ENCODE measurements around the gene ARHGAP5.

The ARHGAP5 gene

GRCh38 chr14:32183151-32184058, 106.3 kb downstream of the ARHGAP5 start:
- DNase-seq (ENCODE audit: low read depth) = no peak
- H3K4me3 ChIP-seq (ENCODE audit: low read depth, low read length) = no peak overlapping the region
- no peak for TF ChIP-seq CTCF (IDR thresholded peaks at IDR 0.05; ENCODE audit: low read depth, low read length, missing control alignments)
- in situ Hi-C loops (cut with HindIII; ENCODE audit: low sequenced_read_pairs) = no loop called here

- H3K4me3 ChIP-seq (ENCODE audit: low read depth, low read length) = no peak overlapping the region
- in situ Hi-C loops (cut with HindIII; ENCODE audit: low sequenced_read_pairs) = no loop called here
- no peak for DNase-seq (ENCODE audit: low read depth)
- no peak for TF ChIP-seq CTCF (IDR thresholded peaks at IDR 0.05; ENCODE audit: low read depth, low read length, missing control alignments)
Measured at GRCh38 chr14:32185097-32185496, 108.0 kb downstream of the ARHGAP5 start.

GRCh38 chr14:32186248-32186647, 109.1 kb downstream of the ARHGAP5 start:
- TF ChIP-seq CTCF (IDR thresholded peaks at IDR 0.05; ENCODE audit: low read depth, low read length, missing control alignments) = no peak
- in situ Hi-C loops (cut with HindIII; ENCODE audit: low sequenced_read_pairs) = no loop called here
- H3K4me3 ChIP-seq (ENCODE audit: low read depth, low read length) = no peak overlapping the region
- no peak for DNase-seq (ENCODE audit: low read depth)

GRCh38 chr14:32189811-32190210, 112.7 kb downstream of the ARHGAP5 start:
- TF ChIP-seq CTCF (IDR thresholded peaks at IDR 0.05; ENCODE audit: low read depth, low read length, missing control alignments) = no peak
- DNase-seq (ENCODE audit: low read depth) = no peak
- in situ Hi-C loops (cut with HindIII; ENCODE audit: low sequenced_read_pairs) = no loop called here
- H3K4me3 ChIP-seq (ENCODE audit: low read depth, low read length) = no peak overlapping the region

GRCh38 chr14:32190673-32191072, 113.6 kb downstream of the ARHGAP5 start:
- no peak for TF ChIP-seq CTCF (IDR thresholded peaks at IDR 0.05; ENCODE audit: low read depth, low read length, missing control alignments)
- DNase-seq (ENCODE audit: low read depth) = no peak
- in situ Hi-C loops (cut with HindIII; ENCODE audit: low sequenced_read_pairs) = no loop called here
- H3K4me3 ChIP-seq (ENCODE audit: low read depth, low read length) = no peak overlapping the region

- in situ Hi-C loops (cut with HindIII; ENCODE audit: low sequenced_read_pairs) = no loop called here
- no peak for DNase-seq (ENCODE audit: low read depth)
- TF ChIP-seq CTCF (IDR thresholded peaks at IDR 0.05; ENCODE audit: low read depth, low read length, missing control alignments) = no peak
- no peak overlapping the region for H3K4me3 ChIP-seq (ENCODE audit: low read depth, low read length)
Measured at GRCh38 chr14:32192712-32193373, 115.7 kb downstream of the ARHGAP5 start.

All from astrocyte of the cerebellum (primary cell).